Left ventricle myocardium superior (tissue), 1 donor: Measurements from ENCODE around the gene GOLGA1. TPM values are rescaled to one million over a fixed set of nuclear protein-coding genes. Genes with fewer than 3 reads are reported as not detected.
A peak's percentile ranks its signal among the peaks of the same experiment; 100 is the strongest.
"Not testable (repeated sequence)": the region's sequence is repeated elsewhere in the genome, so short reads cannot be mapped to it uniquely, and the experiment has no call there.

Experiments used
- ATAC-seq: fragments of 200-7000 bp; cut with Tn5 transposase; one replicate; pipeline ENCODE4 v1.9.1; 2020; ENCODE audit warnings: mild to moderate bottlenecking, moderate library complexity
- DNase-seq: peaks from one replicate; pipeline ENCODE4 v3.0.0-alpha.2; 2020
- intact Hi-C: fragments of 100-400 bp; cut with micrococcal nuclease; formaldehyde crosslinking; loops from one replicate; pipeline ENCODE4 v1.11.0; 2022
- long read RNA-seq: library from polyadenylated mRNA; unstranded; transcript quantifications from one replicate; pipeline ENCODE4 v2.0.0, GENCODE V29; 2021
- total RNA-seq: library from RNA; stranded (reverse); fragmentation: NEBNext Ultra II Directional; extraction: Animal tissue kit (Norgen Biotek cat#: 25700); gene quantifications from one replicate; pipeline ENCODE4 v1.2.1, GENCODE V29; 2021
- donor health status: DM: no; HTN: yes; CAD: no; lungs with severe emphysema.

GOLGA1 gene
- total RNA-seq = 19.9 TPM
- long read RNA-seq, full-length matches to known transcripts = 4 of 23 reads
- long read RNA-seq, partial matches to known transcripts = 10 of 23 reads
- long read RNA-seq, other reads (novel, unspliced or antisense) = 9 of 23 reads

- peak; percentile 98 for DNase-seq
- intact Hi-C loops = no loop called here
- peak; percentile 99 for ATAC-seq
These were observed at the start of gene GOLGA1 for GRCh38 chr9:124940894-124941678. GOLGA1 (minus strand) TSS chr9:124941083; CDS start chr9:124938711, 2,372 bp downstream.

GRCh38 chr9:124983698-124984097 lies 42.8 kb upstream of the GOLGA1 start:
- DNase-seq = no peak
- intact Hi-C loops = no loop called here

GRCh38 chr9:124980431-124980830 lies 39.5 kb upstream of the GOLGA1 start:
- ATAC-seq (no peak), DNase-seq (no peak)
- intact Hi-C loops = no loop called here

More at GRCh38 chr9:124983698-124984097, 42.8 kb upstream of the GOLGA1 start:
- ATAC-seq = no peak

GRCh38 chr9:124975131-124975530 lies 34.2 kb upstream of the GOLGA1 start:
- ATAC-seq = no peak
- no peak for DNase-seq
- intact Hi-C loops = no loop called here

GRCh38 chr9:124973807-124974206 lies 32.9 kb upstream of the GOLGA1 start:
- no peak for DNase-seq
- intact Hi-C loops = no loop called here
- ATAC-seq = no peak

GRCh38 chr9:124972241-124972770 lies 31.4 kb upstream of the GOLGA1 start:
- intact Hi-C loops = no loop called here
- ATAC-seq = no peak
- DNase-seq = no peak

GRCh38 chr9:124969401-124969800 lies 28.5 kb upstream of the GOLGA1 start:
- ATAC-seq (no peak), DNase-seq (no peak)
- intact Hi-C loops = no loop called here

GRCh38 chr9:124968238-124968637 lies 27.4 kb upstream of the GOLGA1 start:
- ATAC-seq = no peak
- intact Hi-C loops = no loop called here
- no peak for DNase-seq

GRCh38 chr9:124965775-124966568 lies 25.1 kb upstream of the GOLGA1 start:
- intact Hi-C loops, ATAC-seq, DNase-seq: not testable (repeated sequence)

- DNase-seq = no peak
- intact Hi-C loops = no loop called here
These were observed 23.7 kb upstream of the GOLGA1 start for GRCh38 chr9:124964604-124965003.

GRCh38 chr9:124964056-124964455 lies 23.2 kb upstream of the GOLGA1 start:
- intact Hi-C loops = no loop called here
- DNase-seq (no peak), ATAC-seq (no peak)

More at GRCh38 chr9:124964604-124965003, 23.7 kb upstream of the GOLGA1 start:
- no peak for ATAC-seq

- ATAC-seq (no peak), DNase-seq (no peak)
- intact Hi-C loops = no loop called here
These were observed 19.5 kb upstream of the GOLGA1 start for GRCh38 chr9:124960409-124960752.

- DNase-seq, ATAC-seq, intact Hi-C loops: not testable (repeated sequence)
These were observed 19.0 kb upstream of the GOLGA1 start for GRCh38 chr9:124959671-124960408.

- no peak for ATAC-seq
- DNase-seq = no peak
- intact Hi-C loops = no loop called here
These were observed 13.4 kb upstream of the GOLGA1 start for GRCh38 chr9:124954255-124954654.

- intact Hi-C loops = no loop called here
- DNase-seq = no peak
- no peak for ATAC-seq
These were observed 9.3 kb upstream of the GOLGA1 start for GRCh38 chr9:124950050-124950718.

GRCh38 chr9:124949387-124949786 lies 8.5 kb upstream of the GOLGA1 start:
- ATAC-seq (no peak), DNase-seq (no peak)
- intact Hi-C loops = no loop called here

GRCh38 chr9:124947727-124948391 lies 7.0 kb upstream of the GOLGA1 start:
- no peak for ATAC-seq
- DNase-seq = no peak
- intact Hi-C loops = no loop called here

GRCh38 chr9:124946167-124946566 lies 5.3 kb upstream of the GOLGA1 start:
- ATAC-seq = no peak
- DNase-seq = no peak
- intact Hi-C loops = no loop called here
